HAP-1 (cell line): ENCODE results near the gene UBE2N.
"Not testable (repeated sequence)": the region's sequence is repeated elsewhere in the genome, so short reads cannot be mapped to it uniquely, and the experiment has no call there.

Source experiments
- DNase-seq, 2 experiments: peaks; one replicate each; pipeline ENCODE4 v3.0.0-alpha.2; 2016 to 2020; ENCODE audit warnings: low spot score in 2 of 2
- H3K27me3 ChIP-seq: fragments of 250-450 bp; sonication (Bioruptor Pico); 2 replicates; pipeline ENCODE4 v1.5.1; 2020; ENCODE audit warnings: low read depth, mild to moderate bottlenecking, moderate library complexity
- H3K36me3 ChIP-seq: fragments of 250-450 bp; sonication (Bioruptor Pico); replicated peaks from 2 replicates; pipeline ENCODE4 v1.5.1; 2020; ENCODE audit warnings: mild to moderate bottlenecking
- H3K4me1 ChIP-seq: fragments of 250-450 bp; sonication (Bioruptor Pico); 2 replicates; pipeline ENCODE4 v1.5.1; 2020; ENCODE audit warnings: mild to moderate bottlenecking
- H3K4me3 ChIP-seq: fragments of 250-450 bp; sonication (Bioruptor Pico); 2 replicates; pipeline ENCODE4 v1.5.1; 2020; ENCODE audit warnings: mild to moderate bottlenecking, moderate library complexity
- H3K9me3 ChIP-seq: fragments of 250-450 bp; sonication (Bioruptor Pico); 2 replicates; pipeline ENCODE4 v1.5.1; 2020; ENCODE audit warnings: mild to moderate bottlenecking, moderate library complexity
- in situ Hi-C: fragments of 300-500 bp; cut with MboI; formaldehyde crosslinking; loops from 3 replicates; pipeline ENCODE4 v1.14.3; 2020; ENCODE audit warnings: low sequenced_read_pairs, inconsistent platforms, mixed read lengths

The UBE2N gene

DNA sequence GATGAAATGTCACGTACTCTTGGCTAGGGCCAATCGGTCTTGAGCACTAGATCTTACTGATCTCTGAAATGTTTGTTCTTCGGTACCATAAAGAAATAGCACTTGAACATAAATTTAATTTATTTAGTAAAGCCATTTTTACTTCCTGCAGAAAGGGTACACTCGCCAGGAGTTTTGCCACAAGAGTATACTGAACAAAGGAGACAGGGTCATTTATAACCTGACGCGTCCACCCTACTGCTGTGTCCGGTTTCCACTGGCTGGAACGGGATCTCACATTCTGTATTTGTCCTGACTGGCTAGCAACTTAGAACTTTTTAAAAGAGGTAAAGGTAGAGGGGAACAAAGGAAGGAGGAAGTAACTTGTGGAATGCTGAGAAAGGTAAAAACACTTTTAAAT lies 29.4 kb downstream of the UBE2N start:
- in situ Hi-C loops, result loop anchor here (25.0 kb wide), 1 partner anchor 625 kb away; no protein-coding TSS in a partner anchor
- H3K9me3 ChIP-seq, DNase-seq, H3K4me3 ChIP-seq, H3K27me3 ChIP-seq: not testable (repeated sequence)
- peaks cover 14% of the 10 kb centered on the region for H3K4me1 ChIP-seq
- H3K36me3 ChIP-seq, result peaks cover 33% of the 10 kb centered on the region

DNA sequence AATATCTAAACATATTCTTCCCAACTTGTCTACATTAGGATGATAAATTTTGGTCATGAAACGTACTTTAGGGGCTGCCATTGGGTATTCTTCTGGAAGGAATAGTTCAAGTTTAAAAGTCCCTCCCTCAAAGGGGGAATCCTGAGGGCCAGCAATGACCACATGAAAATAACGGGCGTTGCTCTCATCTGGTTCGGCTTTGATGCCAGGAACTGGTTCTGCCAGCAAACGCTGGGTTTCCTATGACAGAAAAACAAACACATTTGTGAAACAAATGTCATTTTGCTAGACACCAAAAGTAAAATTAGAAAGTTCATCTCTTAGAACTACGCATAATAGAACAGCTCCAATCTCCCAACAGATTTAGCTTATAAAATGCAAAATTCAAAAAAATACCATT lies 30.7 kb downstream of the UBE2N start:
- not testable (repeated sequence) for H3K4me3 ChIP-seq, DNase-seq, H3K27me3 ChIP-seq, H3K9me3 ChIP-seq
- in situ Hi-C loops, result loop anchor here (25.0 kb wide), 1 partner anchor 624 kb away; no protein-coding TSS in a partner anchor
- peaks cover 43% of the 10 kb centered on the region for H3K36me3 ChIP-seq
- H3K4me1 ChIP-seq, result peaks cover 20% of the 10 kb centered on the region

DNA sequence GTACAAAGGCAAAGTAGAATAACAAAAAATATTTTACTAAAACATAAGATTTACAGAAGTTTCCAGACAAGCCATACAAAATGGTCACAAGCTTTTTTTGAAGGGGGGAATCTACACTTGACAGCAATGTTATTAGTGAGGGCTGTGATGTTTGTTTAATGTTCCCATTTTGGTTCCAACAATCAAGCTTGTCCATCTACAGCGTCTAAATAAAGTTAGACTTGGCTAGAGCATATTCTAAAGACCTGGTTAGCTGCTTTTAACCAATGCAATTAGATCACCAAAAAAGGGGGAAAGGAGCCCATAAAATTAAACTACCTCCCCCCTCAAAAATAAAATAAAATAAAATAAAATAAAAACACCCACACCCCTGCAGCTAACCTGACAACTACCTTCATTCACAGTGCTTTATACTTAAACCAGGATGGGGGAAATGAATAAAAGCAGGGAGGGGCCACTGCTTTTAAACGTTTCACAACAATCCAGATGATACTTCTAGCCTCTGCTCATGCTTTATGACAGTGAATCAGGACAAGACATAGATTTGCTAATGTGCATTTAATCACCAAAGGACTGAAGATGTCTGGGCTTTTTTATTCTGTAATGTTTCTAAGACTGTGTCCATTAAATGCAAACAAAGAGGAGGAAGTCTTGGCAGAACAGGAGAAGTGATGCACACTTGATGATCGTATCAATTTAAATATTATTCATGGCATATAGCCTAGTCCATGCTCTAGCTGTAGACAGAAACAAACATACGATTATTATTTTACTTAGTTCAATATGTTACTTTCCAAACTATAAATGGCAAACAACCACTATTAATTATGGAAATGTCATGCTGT lies 32.2 kb downstream of the UBE2N start:
- in situ Hi-C loops, result loop anchor here (25.0 kb wide), 1 partner anchor 622 kb away; no protein-coding TSS in a partner anchor
- Histone ChIP-seq H3K4me1 (peaks cover 12% of the 10 kb centered on the region), H3K36me3 (peaks cover 43% of the 10 kb centered on the region)
- not testable (repeated sequence) for H3K9me3 ChIP-seq, H3K27me3 ChIP-seq, DNase-seq, H3K4me3 ChIP-seq

DNA sequence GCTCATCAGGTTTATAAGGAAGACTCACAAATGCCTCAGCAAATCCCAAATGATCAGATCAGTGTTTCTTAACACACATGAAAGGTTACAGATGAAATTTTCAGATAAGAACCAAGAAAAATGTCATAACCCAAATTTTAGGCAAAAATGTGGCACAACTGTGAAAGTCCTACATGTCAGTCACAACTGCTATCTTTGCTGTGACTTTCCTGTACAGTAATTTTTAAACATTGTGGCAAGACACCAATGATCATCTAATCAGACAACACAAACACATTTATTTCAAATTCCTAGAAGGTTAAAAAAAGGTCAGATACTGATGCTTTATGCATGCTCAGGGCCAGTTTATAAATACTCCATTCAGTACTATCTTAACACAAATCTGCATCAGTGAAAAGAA lies 32.9 kb downstream of the UBE2N start:
- in situ Hi-C loops, result loop anchor here (25.0 kb wide), 1 partner anchor 622 kb away; no protein-coding TSS in a partner anchor
- Histone ChIP-seq H3K27me3 (no peaks in the 10 kb centered on the region), H3K36me3 (peaks cover 43% of the 10 kb centered on the region), H3K9me3 (no peaks in the 10 kb centered on the region), H3K4me3 (no peak overlapping the region), H3K4me1 (peaks cover 12% of the 10 kb centered on the region)
- no peak for DNase-seq

DNA sequence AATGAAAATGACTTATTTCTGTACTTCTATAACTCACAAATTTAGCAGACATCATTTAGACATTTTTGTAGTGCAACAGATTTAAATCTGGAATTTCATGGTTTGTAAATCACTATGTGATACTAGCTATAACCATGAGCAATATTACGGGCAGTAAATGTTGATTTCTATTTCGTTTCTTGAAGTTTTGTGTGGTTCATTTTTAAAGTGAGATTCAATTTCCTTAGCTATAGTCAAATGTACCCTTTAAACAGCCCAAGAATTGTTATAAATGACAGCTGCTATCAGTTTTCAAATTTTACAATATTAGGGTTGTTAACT lies 33.8 kb downstream of the UBE2N start:
- Histone ChIP-seq H3K9me3 (no peaks in the 10 kb centered on the region), H3K27me3 (no peaks in the 10 kb centered on the region), H3K4me3 (no peak overlapping the region), H3K36me3 (peaks cover 43% of the 10 kb centered on the region), H3K4me1 (peaks cover 11% of the 10 kb centered on the region)
- in situ Hi-C loops, result loop anchor here (25.0 kb wide), 1 partner anchor 621 kb away; no protein-coding TSS in a partner anchor
- no peak for DNase-seq

DNA sequence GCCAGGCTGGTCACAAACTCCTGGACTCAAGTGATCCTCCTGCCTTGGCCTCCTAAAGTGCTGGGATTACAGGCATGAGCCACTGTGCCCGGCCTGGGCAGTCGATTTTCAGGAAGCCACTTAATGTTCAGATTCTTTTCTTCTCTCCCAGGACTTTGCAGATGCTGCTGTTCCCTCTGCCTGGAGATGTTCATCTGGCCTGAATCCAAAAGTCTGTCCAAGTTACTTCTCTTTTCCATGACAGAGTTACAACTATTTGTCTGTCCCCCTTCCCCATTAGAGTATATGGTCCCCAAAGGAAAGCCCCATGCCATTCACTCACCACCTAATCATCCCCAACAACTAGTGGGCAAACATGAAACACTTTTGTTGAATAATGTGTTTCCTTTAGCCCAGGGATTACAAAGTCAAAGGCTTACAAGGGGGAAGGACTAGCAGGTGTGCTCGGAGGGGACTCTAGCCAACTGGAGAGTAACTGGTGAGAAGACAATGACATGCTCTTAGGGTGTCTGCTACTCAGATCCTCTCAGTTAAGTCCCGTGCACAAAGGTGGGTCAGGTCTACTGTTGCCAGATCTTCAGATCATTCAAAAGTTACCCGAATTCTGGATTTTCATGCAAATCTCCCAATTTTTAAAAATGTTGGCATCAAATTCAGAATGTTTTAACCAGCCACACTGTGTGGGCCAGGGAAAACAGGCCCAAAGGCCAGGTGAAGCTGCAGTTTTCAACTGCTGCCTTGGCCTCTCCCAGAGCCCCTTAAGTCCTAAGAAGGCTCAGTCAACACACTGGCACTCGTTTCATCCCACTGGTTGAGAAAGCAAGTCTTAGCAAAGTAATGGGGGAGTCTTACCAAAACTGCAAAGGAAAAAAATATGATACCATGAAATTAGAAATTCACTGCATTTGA lies 34.4 kb downstream of the UBE2N start:
- in situ Hi-C loops, result loop anchor here (25.0 kb wide), 1 partner anchor 620 kb away; no protein-coding TSS in a partner anchor
- Histone ChIP-seq H3K36me3 (peaks cover 45% of the 10 kb centered on the region), H3K4me1 (peaks cover 9% of the 10 kb centered on the region), H3K4me3 (no peak overlapping the region), H3K9me3 (no peaks in the 10 kb centered on the region), H3K27me3 (no peaks in the 10 kb centered on the region)
- no peak for DNase-seq

DNA sequence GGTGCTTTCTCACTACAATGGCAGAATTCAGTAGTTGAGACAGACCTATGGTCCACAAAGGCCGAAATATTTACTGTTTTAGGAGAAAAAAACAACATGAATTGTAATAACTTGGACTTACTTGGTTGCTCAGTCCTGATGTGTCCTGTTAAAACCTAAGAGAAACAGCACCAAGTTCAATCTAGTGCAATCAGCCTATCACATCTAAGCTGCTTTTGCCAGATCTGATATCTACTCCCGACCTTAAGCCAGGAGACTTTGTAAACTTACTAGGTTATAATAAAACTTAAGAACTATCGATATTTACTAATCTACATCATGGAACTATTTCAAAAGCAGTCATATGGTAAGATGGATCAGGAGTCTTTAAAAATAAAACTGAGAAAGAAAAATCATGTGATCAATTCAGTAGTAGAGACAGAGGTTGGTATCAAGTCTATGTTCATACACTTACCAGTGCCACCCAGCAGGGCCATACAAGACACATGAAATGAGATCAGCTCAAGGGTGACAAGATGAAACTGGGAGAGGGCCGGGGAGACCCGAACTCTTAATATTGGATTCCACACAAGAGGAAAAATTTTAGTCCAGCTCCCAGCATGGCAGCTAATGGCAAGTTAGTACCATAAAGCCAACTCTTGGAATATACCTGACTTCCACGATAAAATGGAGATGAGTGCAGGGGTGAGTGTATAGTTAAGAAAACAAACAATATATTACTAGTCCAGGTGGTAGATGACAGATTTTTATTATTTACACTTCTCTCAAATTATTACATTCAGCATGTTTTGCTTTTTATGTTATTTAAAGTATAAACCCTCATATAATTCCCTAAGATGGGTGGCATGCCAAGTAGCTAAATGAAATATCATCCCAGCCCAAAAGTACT lies 36.5 kb downstream of the UBE2N start:
- DNase-seq, result no peak
- in situ Hi-C loops, result loop anchor here (25.0 kb wide), 1 partner anchor 618 kb away; no protein-coding TSS in a partner anchor
- Histone ChIP-seq H3K4me1 (peaks cover 9% of the 10 kb centered on the region), H3K9me3 (no peaks in the 10 kb centered on the region), H3K27me3 (no peaks in the 10 kb centered on the region), H3K4me3 (no peak overlapping the region), H3K36me3 (peaks cover 37% of the 10 kb centered on the region)

DNA sequence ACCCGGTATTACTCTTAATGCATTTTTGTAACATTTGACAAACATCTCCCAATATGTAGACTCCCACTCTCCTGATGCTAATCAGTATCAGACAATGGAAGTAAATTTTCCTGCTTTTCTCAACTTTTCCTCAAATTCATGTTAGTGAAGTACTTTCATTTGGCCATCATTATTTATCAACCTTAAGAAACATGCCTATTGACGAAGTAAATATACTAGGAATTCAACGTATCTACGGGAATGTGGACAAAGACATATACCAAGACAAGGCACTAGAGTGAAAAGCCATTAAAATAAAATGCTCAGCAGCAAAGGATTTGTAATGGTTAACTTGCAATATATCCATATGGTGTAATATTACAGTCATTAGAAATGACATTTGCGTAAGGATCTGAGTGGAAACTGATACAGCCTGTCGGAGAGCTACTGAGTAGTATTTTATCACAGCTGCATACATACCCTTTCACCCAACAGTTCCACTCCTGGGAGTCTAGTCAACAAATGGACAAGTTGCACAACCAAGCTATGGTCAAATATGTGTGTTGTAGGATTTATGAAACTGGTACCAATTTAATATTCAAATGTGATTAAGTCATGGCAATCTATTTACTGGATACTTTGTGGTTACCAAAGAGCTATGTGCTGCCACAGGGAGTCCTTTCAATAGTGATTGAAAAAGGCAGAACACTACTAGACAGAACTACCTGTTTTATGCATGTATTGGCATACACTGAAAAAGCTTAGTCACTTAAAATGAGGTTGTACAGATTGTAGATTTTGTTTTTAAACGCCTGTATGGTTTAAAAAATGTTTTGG lies 37.6 kb downstream of the UBE2N start:
- DNase-seq, result no peak
- H3K27me3 ChIP-seq, result no peaks in the 10 kb centered on the region
- in situ Hi-C loops, result loop anchor here (25.0 kb wide), 1 partner anchor 617 kb away; no protein-coding TSS in a partner anchor
- H3K4me3 ChIP-seq, result no peak overlapping the region
- peaks cover 8% of the 10 kb centered on the region for H3K4me1 ChIP-seq
- H3K9me3 ChIP-seq, result no peaks in the 10 kb centered on the region
- H3K36me3 ChIP-seq, result peaks cover 29% of the 10 kb centered on the region

DNA sequence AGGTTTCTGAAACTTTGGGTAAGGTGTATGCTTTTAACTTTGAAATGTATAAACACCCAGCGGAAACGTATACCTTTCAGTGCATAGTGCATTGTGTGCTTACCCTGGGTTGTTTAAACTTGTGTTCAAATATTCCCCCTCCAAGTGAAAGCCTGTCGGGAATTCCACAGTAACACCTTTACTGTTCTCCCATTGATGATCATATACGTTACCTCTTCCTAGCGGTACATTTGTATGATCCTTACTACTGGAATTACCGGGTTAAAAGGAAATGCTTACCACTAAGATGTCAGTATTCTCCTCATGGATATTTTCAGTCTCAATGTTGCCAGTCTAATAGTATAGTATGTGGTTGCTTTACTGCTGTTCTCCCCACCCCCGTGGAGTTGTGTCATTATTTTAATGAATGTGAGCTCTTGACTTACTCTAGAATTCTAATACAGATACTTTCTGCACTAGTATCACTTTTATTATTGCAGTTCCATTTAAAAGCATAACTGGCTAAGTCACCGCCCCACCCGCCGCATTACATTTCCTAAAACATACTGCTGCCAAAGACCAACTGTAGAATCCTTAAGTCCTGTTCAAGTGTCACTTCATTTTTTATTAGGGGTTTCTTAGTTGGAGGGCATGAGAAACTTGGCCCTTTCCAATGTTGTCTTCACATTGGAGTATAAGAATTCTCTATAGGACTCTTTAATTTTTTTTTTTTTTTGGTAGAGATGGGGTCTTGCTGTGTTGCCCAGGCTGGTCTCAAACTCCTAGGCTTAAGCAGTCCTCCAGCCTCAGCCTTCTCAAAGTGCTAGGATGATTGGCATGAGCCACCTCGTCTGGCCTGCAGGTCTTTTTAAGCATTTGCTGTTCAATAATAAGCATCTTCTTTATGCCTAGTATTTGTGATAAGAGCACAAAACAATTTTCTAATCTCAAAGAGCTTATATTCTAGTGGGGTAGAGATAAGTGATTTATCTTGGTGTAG lies 39.1 kb downstream of the UBE2N start:
- H3K4me3 ChIP-seq, result no peak overlapping the region
- in situ Hi-C loops, result loop anchor here (25.0 kb wide), 1 partner anchor 615 kb away; no protein-coding TSS in a partner anchor
- DNase-seq, result no peak
- H3K27me3 ChIP-seq, result no peaks in the 10 kb centered on the region
- H3K9me3 ChIP-seq, result no peaks in the 10 kb centered on the region
- H3K36me3 ChIP-seq, result peaks cover 30% of the 10 kb centered on the region
- peaks cover 7% of the 10 kb centered on the region for H3K4me1 ChIP-seq

DNA sequence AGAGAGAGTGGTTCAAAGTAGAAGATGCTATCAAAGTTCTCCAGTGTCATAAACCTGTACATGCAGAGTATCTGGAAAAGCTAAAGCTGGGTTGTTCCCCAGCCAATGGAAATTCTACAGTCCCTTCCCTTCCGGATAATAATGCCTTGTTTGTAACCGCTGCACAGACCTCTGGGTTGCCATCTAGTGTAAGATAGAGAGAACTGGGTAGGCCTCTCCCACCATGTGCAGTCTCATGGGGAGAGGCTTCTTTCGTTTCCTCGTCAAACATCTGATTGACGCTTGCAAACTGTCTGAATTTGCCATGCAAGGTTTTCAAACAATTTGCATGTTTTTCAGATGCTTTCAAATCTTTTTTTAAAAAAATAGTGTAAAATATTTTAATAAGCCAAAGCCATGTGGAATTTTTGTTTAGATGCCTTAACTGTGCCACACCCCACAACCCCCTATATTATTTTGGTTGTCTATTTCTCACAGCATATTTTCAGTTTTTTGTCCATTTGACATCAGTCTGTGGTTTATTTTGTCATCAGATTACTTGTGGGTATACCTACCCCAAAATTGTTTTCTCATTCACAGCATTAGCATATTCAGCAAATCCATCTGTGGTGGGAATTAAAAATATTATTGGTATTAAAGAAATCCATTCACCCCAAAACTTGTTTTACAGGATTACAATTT lies 42.4 kb downstream of the UBE2N start:
- in situ Hi-C loops, result loop anchor here (5.0 to 10.0 kb wide), 2 partner anchors 295 to 412 kb away; no protein-coding TSS in a partner anchor
- H3K4me1 ChIP-seq, H3K4me3 ChIP-seq, H3K27me3 ChIP-seq, H3K9me3 ChIP-seq, DNase-seq: not testable (repeated sequence)
- H3K36me3 ChIP-seq, result peaks cover 51% of the 10 kb centered on the region

DNA sequence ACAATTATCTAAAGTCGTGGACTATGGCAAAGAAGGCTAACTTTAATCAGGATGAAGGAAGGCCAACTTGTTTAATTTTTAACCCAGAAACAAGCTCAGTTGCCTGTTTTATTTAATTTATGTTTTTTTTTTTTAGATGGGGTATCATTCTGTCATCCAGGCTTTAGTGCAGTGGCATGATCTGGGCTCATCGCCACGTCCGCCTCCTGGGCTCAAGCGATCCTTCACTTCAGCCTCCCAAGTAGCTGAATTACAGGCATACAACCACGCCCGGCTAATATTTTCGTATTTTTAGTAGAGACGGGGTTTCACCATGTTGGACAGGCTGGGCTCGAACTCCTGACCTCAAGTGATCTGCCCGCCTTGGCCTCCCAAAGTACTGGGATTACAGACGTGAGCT lies 44.3 kb downstream of the UBE2N start:
- Histone ChIP-seq H3K36me3 (peaks cover 57% of the 10 kb centered on the region), H3K9me3 (no peaks in the 10 kb centered on the region), H3K27me3 (no peaks in the 10 kb centered on the region), H3K4me3 (no peak overlapping the region), H3K4me1 (no peaks in the 10 kb centered on the region)
- DNase-seq, result no peak
- in situ Hi-C loops, result loop anchor here (5.0 to 10.0 kb wide), 2 partner anchors 293 to 410 kb away; no protein-coding TSS in a partner anchor
